ENCODE data around the gene BEST2. TPM values are rescaled to one million over a fixed set of nuclear protein-coding genes. Genes with fewer than 3 reads are reported as not detected.
A peak's percentile ranks its signal among the peaks of the same experiment; 100 is the strongest.
"Not testable (repeated sequence)": the region's sequence is repeated elsewhere in the genome, so short reads cannot be mapped to it uniquely, and the experiment has no call there.

Gene BEST2
- total RNA-seq, 1 donor from 2014 or later: not detected

DNA sequence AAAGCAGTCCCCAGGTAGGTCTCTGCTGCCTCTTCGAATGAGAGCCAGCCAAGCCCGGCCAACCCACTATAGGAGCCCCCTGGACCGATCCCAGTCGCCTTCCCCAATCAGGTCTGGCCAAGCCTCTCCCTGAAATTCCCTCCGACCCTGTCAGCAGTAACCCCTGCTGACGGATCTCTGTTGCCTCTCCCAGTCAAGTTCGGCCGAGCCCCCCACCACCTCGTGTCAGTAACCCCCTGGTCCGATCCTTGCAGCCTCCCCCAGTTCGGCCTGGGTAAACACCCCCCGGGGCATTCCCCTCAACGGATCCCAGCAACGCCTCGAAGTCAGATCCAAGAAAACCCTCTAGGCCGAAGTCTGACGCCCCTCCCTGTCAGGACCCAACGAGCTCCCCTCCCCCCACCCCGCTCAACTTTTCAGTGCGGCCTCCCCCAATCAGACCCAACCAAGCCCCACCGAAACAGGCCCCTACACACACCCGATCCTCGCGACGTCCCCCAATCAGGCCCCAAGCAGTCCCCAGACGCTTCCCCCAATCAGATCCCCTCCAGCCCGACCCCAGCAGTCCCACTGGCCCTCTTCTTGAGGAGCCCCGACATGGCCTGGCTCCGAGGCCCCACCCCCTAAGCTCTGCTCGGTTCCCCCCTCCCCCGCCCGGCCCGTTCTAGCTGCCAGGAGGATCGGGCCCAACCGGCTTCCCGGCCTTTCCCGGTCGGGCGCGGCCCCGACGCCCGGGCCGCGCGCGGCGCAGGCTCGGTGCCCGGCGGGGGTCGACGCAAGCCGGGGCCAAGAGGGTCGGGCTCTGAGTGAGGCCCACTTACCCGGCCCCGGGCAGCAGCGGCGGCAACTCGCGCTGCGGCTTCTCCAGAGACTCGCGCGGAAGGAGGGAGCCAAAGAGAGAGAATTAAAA is 29.7 kb upstream of the BEST2 start:
- H3K36me3 ChIP-seq (ENCODE audit: control insufficient read depth, insufficient read depth, low read length): peaks cover 10% of the 10 kb centered on the region
- H3K4me3 ChIP-seq (ENCODE audit: low read depth, low read length): peak overlapping the region; percentile 89
- H3K27me3 ChIP-seq (ENCODE audit: control insufficient read depth, insufficient read depth, low read length): no peaks in the 10 kb centered on the region
- TF ChIP-seq, protein P1, sequence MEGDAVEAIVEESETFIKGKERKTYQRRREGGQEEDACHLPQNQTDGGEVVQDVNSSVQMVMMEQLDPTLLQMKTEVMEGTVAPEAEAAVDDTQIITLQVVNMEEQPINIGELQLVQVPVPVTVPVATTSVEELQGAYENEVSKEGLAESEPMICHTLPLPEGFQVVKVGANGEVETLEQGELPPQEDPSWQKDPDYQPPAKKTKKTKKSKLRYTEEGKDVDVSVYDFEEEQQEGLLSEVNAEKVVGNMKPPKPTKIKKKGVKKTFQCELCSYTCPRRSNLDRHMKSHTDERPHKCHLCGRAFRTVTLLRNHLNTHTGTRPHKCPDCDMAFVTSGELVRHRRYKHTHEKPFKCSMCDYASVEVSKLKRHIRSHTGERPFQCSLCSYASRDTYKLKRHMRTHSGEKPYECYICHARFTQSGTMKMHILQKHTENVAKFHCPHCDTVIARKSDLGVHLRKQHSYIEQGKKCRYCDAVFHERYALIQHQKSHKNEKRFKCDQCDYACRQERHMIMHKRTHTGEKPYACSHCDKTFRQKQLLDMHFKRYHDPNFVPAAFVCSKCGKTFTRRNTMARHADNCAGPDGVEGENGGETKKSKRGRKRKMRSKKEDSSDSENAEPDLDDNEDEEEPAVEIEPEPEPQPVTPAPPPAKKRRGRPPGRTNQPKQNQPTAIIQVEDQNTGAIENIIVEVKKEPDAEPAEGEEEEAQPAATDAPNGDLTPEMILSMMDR (IDR thresholded peaks at IDR 0.05; ENCODE audit: insufficient read depth, low read length, severe bottlenecking): no peak
- DNase-seq (ENCODE audit: low read depth) (no peak), FAIRE-seq (no peak)

GRCh38 chr19:12722566-12723380 is 28.8 kb upstream of the BEST2 start:
- TF ChIP-seq, protein P1 (IDR thresholded peaks at IDR 0.05; ENCODE audit: insufficient read depth, low read length, severe bottlenecking): no peak
- Histone ChIP-seq H3K36me3 (ENCODE audit: control insufficient read depth, insufficient read depth, low read length) (peaks cover 9% of the 10 kb centered on the region), H3K27me3 (ENCODE audit: control insufficient read depth, insufficient read depth, low read length) (no peaks in the 10 kb centered on the region), H3K4me3 (ENCODE audit: low read depth, low read length) (peak overlapping the region; percentile 89)
- no peak for FAIRE-seq
- DNase-seq (ENCODE audit: low read depth): peak; percentile 94

DNA sequence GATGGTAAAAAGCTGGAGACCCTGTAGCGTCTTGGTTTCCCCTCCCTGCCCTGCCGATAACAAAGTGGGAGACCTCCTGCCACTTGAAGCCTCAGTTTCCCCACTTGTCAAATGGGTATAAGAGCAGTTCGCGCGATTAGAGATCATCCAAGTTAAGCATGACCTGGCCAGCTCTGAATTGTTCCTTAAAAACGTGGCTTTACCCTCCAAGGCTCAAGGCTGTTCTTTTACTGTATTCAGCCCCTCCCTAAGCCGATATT is 28.3 kb upstream of the BEST2 start:
- DNase-seq (ENCODE audit: low read depth) (no peak), FAIRE-seq (no peak)

GRCh38 chr19:12723641-12724426 is 27.8 kb upstream of the BEST2 start, which contains the start of gene TNPO2:
Gene TNPO2 (minus strand): TSS chr19:12723932. CDS start chr19:12720977, 2,955 bp downstream.
- TF ChIP-seq, protein P1 (IDR thresholded peaks at IDR 0.05; ENCODE audit: insufficient read depth, low read length, severe bottlenecking): no peak
- DNase-seq (ENCODE audit: low read depth) (peak; percentile 49), FAIRE-seq (no peak)
- Histone ChIP-seq H3K36me3 (ENCODE audit: control insufficient read depth, insufficient read depth, low read length) (peaks cover 6% of the 10 kb centered on the region), H3K27me3 (ENCODE audit: control insufficient read depth, insufficient read depth, low read length) (no peaks in the 10 kb centered on the region), H3K4me3 (ENCODE audit: low read depth, low read length) (peak within 1 kb of the TSS; percentile 89)

More for the DNA sequence above, 28.3 kb upstream of the BEST2 start:
- Histone ChIP-seq H3K4me3 (ENCODE audit: low read depth, low read length) (peak overlapping the region; percentile 89), H3K27me3 (ENCODE audit: control insufficient read depth, insufficient read depth, low read length) (no peaks in the 10 kb centered on the region), H3K36me3 (ENCODE audit: control insufficient read depth, insufficient read depth, low read length) (peaks cover 9% of the 10 kb centered on the region)
- TF ChIP-seq, protein P1 (IDR thresholded peaks at IDR 0.05; ENCODE audit: insufficient read depth, low read length, severe bottlenecking): no peak

DNA sequence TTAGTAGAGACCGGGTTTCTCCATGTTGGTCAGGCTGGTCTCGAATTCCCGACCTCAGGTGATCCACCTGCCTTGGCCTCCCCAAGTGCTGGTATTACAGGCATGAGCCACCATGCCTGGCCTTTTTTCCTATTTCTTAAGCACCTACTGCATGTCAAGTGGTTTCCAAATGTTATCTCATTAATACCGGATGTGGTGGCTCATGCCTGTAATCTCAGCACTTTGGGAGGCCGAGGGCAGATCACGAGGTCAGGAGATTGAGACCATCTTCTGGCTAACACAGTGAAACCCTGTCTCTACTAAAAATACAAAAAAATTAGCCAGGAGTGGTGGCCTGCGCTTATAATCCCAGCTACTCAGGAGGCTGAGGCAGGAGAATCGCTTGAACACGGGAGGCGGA is 26.0 kb upstream of the BEST2 start:
- peaks cover 11% of the 10 kb centered on the region for H3K36me3 ChIP-seq (ENCODE audit: control insufficient read depth, insufficient read depth, low read length)
- DNase-seq (ENCODE audit: low read depth); FAIRE-seq; H3K27me3 ChIP-seq (ENCODE audit: control insufficient read depth, insufficient read depth, low read length); H3K4me3 ChIP-seq (ENCODE audit: low read depth, low read length): not testable (repeated sequence)
